GM20000 (cell line): ENCODE results near the gene NTMT1.
"Not testable (repeated sequence)": the region's sequence is repeated elsewhere in the genome, so short reads cannot be mapped to it uniquely, and the experiment has no call there.

ENCODE experiments used
- DNase-seq: peaks from one replicate; pipeline ENCODE4 v3.0.0; 2012; ENCODE audit warnings: low spot score
- TF ChIP-seq, protein P1 (sequence below): IDR thresholded peaks from 2 replicates; pipeline ENCODE4 v1.5.1; 2012; ENCODE audit warnings: mild to moderate bottlenecking, control low read depth; ENCODE audit errors: extremely low read depth, missing control alignments

NTMT1 gene

DNA sequence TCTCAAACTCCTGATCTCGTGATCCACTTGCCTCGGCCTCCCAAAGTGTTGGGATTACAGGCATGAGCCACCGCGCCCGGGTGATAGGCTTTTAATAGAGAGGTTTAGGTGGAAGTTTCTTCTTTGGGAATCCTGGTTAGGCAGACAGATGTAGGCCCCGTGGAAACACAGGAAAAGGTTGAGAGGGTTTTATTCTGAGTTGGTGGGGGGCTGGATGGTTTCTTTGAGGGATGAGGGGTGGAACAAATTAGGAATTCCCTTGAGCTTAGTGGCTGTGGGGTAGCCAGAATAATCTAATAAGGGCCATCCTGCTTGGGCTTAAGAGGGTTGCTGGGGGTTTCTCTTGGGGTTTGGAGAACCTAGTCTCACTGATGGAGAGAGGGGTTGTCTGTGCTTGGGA is 35.5 kb upstream of the NTMT1 start:
- DNase-seq: no peak
- TF ChIP-seq, protein P1, sequence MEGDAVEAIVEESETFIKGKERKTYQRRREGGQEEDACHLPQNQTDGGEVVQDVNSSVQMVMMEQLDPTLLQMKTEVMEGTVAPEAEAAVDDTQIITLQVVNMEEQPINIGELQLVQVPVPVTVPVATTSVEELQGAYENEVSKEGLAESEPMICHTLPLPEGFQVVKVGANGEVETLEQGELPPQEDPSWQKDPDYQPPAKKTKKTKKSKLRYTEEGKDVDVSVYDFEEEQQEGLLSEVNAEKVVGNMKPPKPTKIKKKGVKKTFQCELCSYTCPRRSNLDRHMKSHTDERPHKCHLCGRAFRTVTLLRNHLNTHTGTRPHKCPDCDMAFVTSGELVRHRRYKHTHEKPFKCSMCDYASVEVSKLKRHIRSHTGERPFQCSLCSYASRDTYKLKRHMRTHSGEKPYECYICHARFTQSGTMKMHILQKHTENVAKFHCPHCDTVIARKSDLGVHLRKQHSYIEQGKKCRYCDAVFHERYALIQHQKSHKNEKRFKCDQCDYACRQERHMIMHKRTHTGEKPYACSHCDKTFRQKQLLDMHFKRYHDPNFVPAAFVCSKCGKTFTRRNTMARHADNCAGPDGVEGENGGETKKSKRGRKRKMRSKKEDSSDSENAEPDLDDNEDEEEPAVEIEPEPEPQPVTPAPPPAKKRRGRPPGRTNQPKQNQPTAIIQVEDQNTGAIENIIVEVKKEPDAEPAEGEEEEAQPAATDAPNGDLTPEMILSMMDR: no peak

- TF ChIP-seq, protein P1: no peak
- no peak for DNase-seq
These were observed 34.0 kb upstream of the NTMT1 start for GRCh38 chr9:129591916-129592315.

GRCh38 chr9:129592790-129593189 is 33.2 kb upstream of the NTMT1 start:
- DNase-seq: not testable (repeated sequence)

GRCh38 chr9:129594632-129595031 is 31.3 kb upstream of the NTMT1 start:
- DNase-seq: no peak
- TF ChIP-seq, protein P1: no peak

GRCh38 chr9:129595311-129595741 is 30.6 kb upstream of the NTMT1 start:
- DNase-seq: no peak
- TF ChIP-seq, protein P1: no peak

- DNase-seq: no peak
- TF ChIP-seq, protein P1: no peak
These were observed 29.9 kb upstream of the NTMT1 start for GRCh38 chr9:129595903-129596540.

GRCh38 chr9:129596541-129597331 is 29.2 kb upstream of the NTMT1 start:
- TF ChIP-seq, protein P1: no peak
- no peak for DNase-seq
